A549 (cell line): ENCODE data around the gene RASA3. TPM values are rescaled to one million over a fixed set of nuclear protein-coding genes. Genes with fewer than 3 reads are reported as not detected.

Experiments
- ATAC-seq, 2 experiments: fragments of 200-7000 bp in 1 of 2; fragments of >200 bp in 1 of 2; cut with Nextera tagmentation in 1 of 2; cut with Tn5 transposase in 1 of 2; 3 replicates each; pipeline versions ENCODE4 v1.8.0 to v1.9.1; 2018 to 2020; ENCODE audit warnings: mild to moderate bottlenecking in 1 of 2, moderate library complexity in 1 of 2
- CTCF ChIA-PET: fragments of 300-600 bp; sonication (Branson Sonifier 250); formaldehyde crosslinking; extraction: SDS; loops from one replicate; lab custom pipeline; 2021; ENCODE audit warnings: antibody characterized with exemption, inconsistent platforms; lab: Yijun Ruan, JAX
- POLR2A ChIA-PET: fragments of 350-600 bp; formaldehyde crosslinking; extraction: SDS; loops from one replicate; lab custom pipeline; 2021; ENCODE audit warnings: antibody characterized with exemption, inconsistent platforms; lab: Yijun Ruan, JAX
- DNase-seq, 2 experiments: peaks; one replicate each; pipeline versions ENCODE4 v3.0.0 to v3.0.0-alpha.2; 2011 to 2016; ENCODE audit warnings: low read depth in 1 of 2, low spot score in 1 of 2
- FAIRE-seq: peaks from 2 replicates; lab custom pipeline; 2011; peaks lifted over from hg19 to GRCh38; lab: Jason Lieb, UNC
- H3K27ac ChIP-seq, 2 experiments: fragments of >200 bp; sonication (Bioruptor Twin); formaldehyde crosslinking; 3 replicates each; pipeline ENCODE4 v1.5.1; 2016 to 2017
- H3K4me1 ChIP-seq: fragments of >200 bp; sonication (Bioruptor Twin); formaldehyde crosslinking; 3 replicates; pipeline ENCODE4 v1.6.1; 2016
- H3K4me2 ChIP-seq: fragments of >200 bp; sonication (Bioruptor Twin); formaldehyde crosslinking; 3 replicates; pipeline ENCODE4 v1.6.1; 2016
- H3K4me3 ChIP-seq: fragments of >200 bp; sonication (Bioruptor Twin); formaldehyde crosslinking; 3 replicates; pipeline ENCODE4 v1.5.1; 2016
- H3K9me3 ChIP-seq: fragments of >200 bp; sonication (Bioruptor Twin); formaldehyde crosslinking; 3 replicates; pipeline ENCODE4 v1.6.1; 2016
- CBX2 ChIP-seq: fragments of 200-600 bp; sonication (generic); IDR thresholded peaks from 2 replicates; pipeline ENCODE4 v1.6.1; 2016; ENCODE audit warnings: low read depth, mild to moderate bottlenecking, borderline replicate concordance
- CBX8 ChIP-seq: fragments of 200-600 bp; sonication (generic); IDR thresholded peaks from 2 replicates; pipeline ENCODE4 v1.6.1; 2016
- CEBPB ChIP-seq, 2 experiments: fragments of >200 bp in 1 of 2; sonication (Bioruptor Twin) in 1 of 2; formaldehyde crosslinking in 1 of 2; IDR thresholded peaks; 2 replicates each; pipeline ENCODE4 v1.6.1; 2012 to 2016
- CHD2 ChIP-seq: fragments of 150-350 bp; IDR thresholded peaks from 2 replicates; pipeline ENCODE4 v1.6.1; 2014; ENCODE audit warnings: low read length; ENCODE audit not compliant: partially characterized antibody
- EP300 ChIP-seq, 2 experiments: fragments of >200 bp; sonication (Bioruptor Twin); formaldehyde crosslinking; IDR thresholded peaks; 2 replicates in 1 of 2; 3 replicates in 1 of 2; pipeline ENCODE4 v1.6.1; 2016 to 2017
- FOSL2 ChIP-seq, 2 experiments: fragments of 450-650 bp in 1 of 2; fragments of >200 bp in 1 of 2; sonication (Bioruptor Twin) in 1 of 2; formaldehyde crosslinking; IDR thresholded peaks; 2 replicates each; pipeline versions ENCODE4 v1.5.0 to v1.6.1; 2016 to 2020; ENCODE audit warnings: mild to moderate bottlenecking in 1 of 2, moderate library complexity in 1 of 2
- GATA3 ChIP-seq: IDR thresholded peaks from 2 replicates; pipeline ENCODE4 v1.6.1; 2012; ENCODE audit warnings: borderline replicate concordance
- HDAC2 ChIP-seq: fragments of 200-600 bp; sonication (generic); IDR thresholded peaks from 2 replicates; pipeline ENCODE4 v1.6.1; 2016
- HOXB13 ChIP-seq: fragments of 250-450 bp; sonication (Bioruptor Pico); IDR thresholded peaks from 2 replicates; pipeline ENCODE4 v1.5.0; 2020; ENCODE audit warnings: low read depth, mild to moderate bottlenecking, moderate library complexity
- HOXB5 ChIP-seq: fragments of 250-450 bp; sonication (Bioruptor Pico); IDR thresholded peaks from 2 replicates; pipeline ENCODE4 v1.5.0; 2020; ENCODE audit warnings: mild to moderate bottlenecking, moderate library complexity
- JUN ChIP-seq, 2 experiments: fragments of >200 bp; sonication (Bioruptor Twin); formaldehyde crosslinking; IDR thresholded peaks; 2 replicates in 1 of 2; 3 replicates in 1 of 2; pipeline ENCODE4 v1.6.1; 2016 to 2017
- JUNB ChIP-seq: fragments of >200 bp; sonication (Bioruptor Twin); formaldehyde crosslinking; IDR thresholded peaks from 2 replicates; pipeline ENCODE4 v1.6.1; 2016
- NR3C1 ChIP-seq: fragments of >200 bp; sonication (Bioruptor Twin); formaldehyde crosslinking; IDR thresholded peaks from 3 replicates; pipeline ENCODE4 v1.6.1; 2017
- PHF8 ChIP-seq: fragments of 200-600 bp; sonication (generic); IDR thresholded peaks from 2 replicates; pipeline ENCODE4 v1.6.1; 2016; ENCODE audit warnings: low read depth, mild to moderate bottlenecking, antibody characterized with exemption, moderate library complexity, borderline replicate concordance
- RARB ChIP-seq: fragments of 250-450 bp; sonication (Bioruptor Pico); IDR thresholded peaks from 2 replicates; pipeline ENCODE4 v1.8.0; 2021; ENCODE audit warnings: mild to moderate bottlenecking, moderate library complexity
- RFX5 ChIP-seq: fragments of 450-650 bp; IDR thresholded peaks from 2 replicates; pipeline ENCODE4 v1.7.1; 2014; ENCODE audit warnings: antibody characterized with exemption, mild to moderate bottlenecking, moderate library complexity
- RNF2 ChIP-seq: fragments of 200-600 bp; sonication (generic); IDR thresholded peaks from 2 replicates; pipeline ENCODE4 v1.6.1; 2016; ENCODE audit warnings: low read depth, mild to moderate bottlenecking, antibody characterized with exemption, moderate library complexity, borderline replicate concordance
- TFCP2L1 ChIP-seq: fragments of 250-450 bp; sonication (Bioruptor Pico); IDR thresholded peaks from 2 replicates; pipeline ENCODE4 v1.5.0; 2021; ENCODE audit warnings: mild to moderate bottlenecking
- ZC3H11A ChIP-seq: fragments of 450-650 bp; IDR thresholded peaks from 2 replicates; pipeline ENCODE4 v1.6.1; 2014; ENCODE audit warnings: antibody characterized with exemption, mild to moderate bottlenecking
- ZSCAN20 ChIP-seq: fragments of 250-450 bp; sonication (Bioruptor Pico); IDR thresholded peaks from 2 replicates; pipeline ENCODE4 v1.8.0; 2022; ENCODE audit warnings: mild to moderate bottlenecking, moderate library complexity
- WGBS: methylation state at CpG from one replicate; pipeline ENCODE4 v1.1.6; 2017; ENCODE audit errors: missing lambda C conversion rate; 5-methylcytosine and 5-hydroxymethylcytosine counted together
- polyA plus RNA-seq, 4 experiments: library from polyadenylated mRNA; depleted of rRNA in 3 of 4; stranded (reverse); fragments of >200 nt; fragmentation: RNase III in 1 of 4; extraction: RNeasy Plus Mini Kit Qiagen cat#74134 plus additional on column Dnase treatment in 1 of 4; gene quantifications; 2 replicates in 3 of 4; 3 replicates in 1 of 4; pipeline ENCODE4 v1.2.3, GENCODE V29; 2011 to 2017
- TF ChIP-seq, protein P1 (sequence below): fragments of 450-650 bp; IDR thresholded peaks from 2 replicates; pipeline ENCODE4 v1.6.1; 2014; ENCODE audit warnings: antibody characterized with exemption
- TF ChIP-seq, protein P2 (sequence below): IDR thresholded peaks from 2 replicates; pipeline ENCODE4 v1.6.1; 2012; ENCODE audit warnings: low read depth, borderline replicate concordance
- TF ChIP-seq, protein P3 (sequence below): fragments of 150-350 bp; IDR thresholded peaks from 2 replicates; pipeline ENCODE4 v1.6.1; 2014; ENCODE audit warnings: low read depth, mild to moderate bottlenecking, low read length
- TF ChIP-seq, protein P4 (sequence below): IDR thresholded peaks from 2 replicates; pipeline ENCODE4 v1.6.1; 2012
- TF ChIP-seq, protein P5 (sequence below): fragments of 200-600 bp; sonication (generic); IDR thresholded peaks from 2 replicates; pipeline ENCODE4 v1.6.1; 2016; ENCODE audit warnings: antibody characterized with exemption, mild to moderate bottlenecking, moderate library complexity

The RASA3 gene
- polyA plus RNA-seq, 2 of the 4 experiments (the other 2 are of a cell fraction): 4.3 to 7.6 TPM

DNA sequence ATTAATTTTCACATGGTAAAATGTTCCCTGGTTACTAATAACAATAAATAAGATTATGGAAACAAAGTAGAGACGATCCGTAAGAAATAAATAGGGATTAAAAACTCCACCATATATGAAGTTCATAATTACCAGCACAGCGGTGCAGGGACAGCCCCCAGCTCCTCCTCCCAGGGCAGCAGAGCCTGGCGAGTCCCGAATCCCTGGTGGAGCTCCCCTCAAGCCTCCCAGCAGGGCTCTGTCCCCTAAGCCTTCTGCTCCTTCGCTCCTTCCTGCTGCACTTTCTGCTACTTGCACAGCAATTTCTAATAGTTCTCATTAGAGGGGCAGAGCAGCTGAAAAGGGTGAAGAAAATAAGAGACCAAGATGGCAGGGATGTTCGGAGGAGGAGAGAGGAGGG lies 43.6 kb downstream of the RASA3 start:
- POLR2A ChIA-PET: no interaction called here
- Histone ChIP-seq H3K9me3 (peaks cover 5% of the 10 kb centered on the region; the same call in 1 of the 3 replicates), H3K4me1 (no peaks in the 10 kb centered on the region), H3K4me2 (no peak overlapping the region), H3K4me3 (no peak overlapping the region), H3K27ac (no peak overlapping the region)
- DNase-seq: no peak
- CTCF ChIA-PET: no interaction called here
- WGBS: 86% methylated on average over 7 of the region's 7 CpGs
- ATAC-seq: no peak
- TF ChIP-seq, protein P1, sequence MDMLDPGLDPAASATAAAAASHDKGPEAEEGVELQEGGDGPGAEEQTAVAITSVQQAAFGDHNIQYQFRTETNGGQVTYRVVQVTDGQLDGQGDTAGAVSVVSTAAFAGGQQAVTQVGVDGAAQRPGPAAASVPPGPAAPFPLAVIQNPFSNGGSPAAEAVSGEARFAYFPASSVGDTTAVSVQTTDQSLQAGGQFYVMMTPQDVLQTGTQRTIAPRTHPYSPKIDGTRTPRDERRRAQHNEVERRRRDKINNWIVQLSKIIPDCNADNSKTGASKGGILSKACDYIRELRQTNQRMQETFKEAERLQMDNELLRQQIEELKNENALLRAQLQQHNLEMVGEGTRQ: no peak
- no peak for TF ChIP-seq NR3C1
- no peak for TF ChIP-seq RNF2
- TF ChIP-seq, protein P2, sequence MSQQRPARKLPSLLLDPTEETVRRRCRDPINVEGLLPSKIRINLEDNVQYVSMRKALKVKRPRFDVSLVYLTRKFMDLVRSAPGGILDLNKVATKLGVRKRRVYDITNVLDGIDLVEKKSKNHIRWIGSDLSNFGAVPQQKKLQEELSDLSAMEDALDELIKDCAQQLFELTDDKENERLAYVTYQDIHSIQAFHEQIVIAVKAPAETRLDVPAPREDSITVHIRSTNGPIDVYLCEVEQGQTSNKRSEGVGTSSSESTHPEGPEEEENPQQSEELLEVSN: no peak
- TF ChIP-seq CBX8: no peak
- TF ChIP-seq JUNB: no peak
- TF ChIP-seq ZSCAN20 (CRISPR knock-in tag): no peak
- TF ChIP-seq, protein P3, sequence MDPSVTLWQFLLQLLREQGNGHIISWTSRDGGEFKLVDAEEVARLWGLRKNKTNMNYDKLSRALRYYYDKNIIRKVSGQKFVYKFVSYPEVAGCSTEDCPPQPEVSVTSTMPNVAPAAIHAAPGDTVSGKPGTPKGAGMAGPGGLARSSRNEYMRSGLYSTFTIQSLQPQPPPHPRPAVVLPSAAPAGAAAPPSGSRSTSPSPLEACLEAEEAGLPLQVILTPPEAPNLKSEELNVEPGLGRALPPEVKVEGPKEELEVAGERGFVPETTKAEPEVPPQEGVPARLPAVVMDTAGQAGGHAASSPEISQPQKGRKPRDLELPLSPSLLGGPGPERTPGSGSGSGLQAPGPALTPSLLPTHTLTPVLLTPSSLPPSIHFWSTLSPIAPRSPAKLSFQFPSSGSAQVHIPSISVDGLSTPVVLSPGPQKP: no peak
- no peak for TF ChIP-seq FOSL2 (IDR thresholded peaks at IDR 0.05)
- no peak for TF ChIP-seq FOSL2 (CRISPR knock-in tag; IDR thresholded peaks at IDR 0.05)
- TF ChIP-seq, protein P4, sequence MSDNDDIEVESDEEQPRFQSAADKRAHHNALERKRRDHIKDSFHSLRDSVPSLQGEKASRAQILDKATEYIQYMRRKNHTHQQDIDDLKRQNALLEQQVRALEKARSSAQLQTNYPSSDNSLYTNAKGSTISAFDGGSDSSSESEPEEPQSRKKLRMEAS: no peak
- TF ChIP-seq HDAC2: no peak
- no peak for TF ChIP-seq HOXB13 (CRISPR knock-in tag)
- TF ChIP-seq CBX2: no peak
- no peak for FAIRE-seq

DNA sequence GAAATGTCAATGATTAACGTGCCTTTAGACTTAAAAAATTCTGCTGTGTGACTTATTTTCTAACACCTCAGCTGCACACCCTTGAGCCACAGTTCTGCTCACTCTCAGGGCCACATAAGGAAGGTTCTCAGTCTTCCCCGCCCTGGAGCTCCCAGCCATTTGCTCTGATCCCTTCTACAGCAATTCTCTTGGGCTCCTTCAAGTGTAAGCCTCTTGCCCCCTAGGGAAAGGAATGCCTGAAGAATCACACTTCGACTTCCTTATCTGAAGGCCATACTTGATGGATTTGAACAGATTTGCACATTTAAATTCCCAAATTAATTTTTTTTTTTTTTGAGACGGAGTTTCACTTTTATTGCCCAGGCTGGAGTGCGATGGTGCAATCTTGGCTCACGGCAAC lies 44.2 kb downstream of the RASA3 start:
- H3K9me3 ChIP-seq: peaks cover 5% of the 10 kb centered on the region; the same call in 1 of the 3 replicates
- no peaks in the 10 kb centered on the region for H3K4me1 ChIP-seq
- H3K27ac ChIP-seq: no peak overlapping the region
- ATAC-seq: no peak
- ChIA-PET CTCF (interaction anchor here (1.3 kb wide), 1 partner anchor 9 kb away, joined by 4 read pairs; no protein-coding TSS in a partner anchor), POLR2A (no interaction called here)
- no peak for FAIRE-seq
- no peak overlapping the region for H3K4me3 ChIP-seq
- no peak for TF ChIP-seq CEBPB (IDR thresholded peaks at IDR 0.05)
- TF ChIP-seq EP300 (IDR thresholded peaks at IDR 0.05): no peak
- TF ChIP-seq CBX2: no peak
- TF ChIP-seq RFX5: no peak
- TF ChIP-seq HOXB5 (CRISPR knock-in tag): no peak
- TF ChIP-seq, protein P5, sequence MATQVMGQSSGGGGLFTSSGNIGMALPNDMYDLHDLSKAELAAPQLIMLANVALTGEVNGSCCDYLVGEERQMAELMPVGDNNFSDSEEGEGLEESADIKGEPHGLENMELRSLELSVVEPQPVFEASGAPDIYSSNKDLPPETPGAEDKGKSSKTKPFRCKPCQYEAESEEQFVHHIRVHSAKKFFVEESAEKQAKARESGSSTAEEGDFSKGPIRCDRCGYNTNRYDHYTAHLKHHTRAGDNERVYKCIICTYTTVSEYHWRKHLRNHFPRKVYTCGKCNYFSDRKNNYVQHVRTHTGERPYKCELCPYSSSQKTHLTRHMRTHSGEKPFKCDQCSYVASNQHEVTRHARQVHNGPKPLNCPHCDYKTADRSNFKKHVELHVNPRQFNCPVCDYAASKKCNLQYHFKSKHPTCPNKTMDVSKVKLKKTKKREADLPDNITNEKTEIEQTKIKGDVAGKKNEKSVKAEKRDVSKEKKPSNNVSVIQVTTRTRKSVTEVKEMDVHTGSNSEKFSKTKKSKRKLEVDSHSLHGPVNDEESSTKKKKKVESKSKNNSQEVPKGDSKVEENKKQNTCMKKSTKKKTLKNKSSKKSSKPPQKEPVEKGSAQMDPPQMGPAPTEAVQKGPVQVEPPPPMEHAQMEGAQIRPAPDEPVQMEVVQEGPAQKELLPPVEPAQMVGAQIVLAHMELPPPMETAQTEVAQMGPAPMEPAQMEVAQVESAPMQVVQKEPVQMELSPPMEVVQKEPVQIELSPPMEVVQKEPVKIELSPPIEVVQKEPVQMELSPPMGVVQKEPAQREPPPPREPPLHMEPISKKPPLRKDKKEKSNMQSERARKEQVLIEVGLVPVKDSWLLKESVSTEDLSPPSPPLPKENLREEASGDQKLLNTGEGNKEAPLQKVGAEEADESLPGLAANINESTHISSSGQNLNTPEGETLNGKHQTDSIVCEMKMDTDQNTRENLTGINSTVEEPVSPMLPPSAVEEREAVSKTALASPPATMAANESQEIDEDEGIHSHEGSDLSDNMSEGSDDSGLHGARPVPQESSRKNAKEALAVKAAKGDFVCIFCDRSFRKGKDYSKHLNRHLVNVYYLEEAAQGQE: no peak
- TF ChIP-seq JUN (IDR thresholded peaks at IDR 0.05): no peak
- TF ChIP-seq TFCP2L1: no peak
- no peak for TF ChIP-seq PHF8
- TF ChIP-seq JUNB: no peak
- no peak for TF ChIP-seq CHD2
- TF ChIP-seq HOXB13 (CRISPR knock-in tag): no peak
- TF ChIP-seq GATA3: no peak
- TF ChIP-seq RARB (CRISPR knock-in tag): no peak
- no peak for TF ChIP-seq ZSCAN20 (CRISPR knock-in tag)
- TF ChIP-seq ZC3H11A: no peak
- H3K4me2 ChIP-seq: no peak overlapping the region
- DNase-seq: no peak
- WGBS: 93% methylated on average over 6 of the region's 6 CpGs
